HepG2 (cell line): ENCODE results near the gene SHROOM2.

Experiments used
- CTCF ChIP-seq: sonication (generic); formaldehyde crosslinking; IDR thresholded peaks from 2 replicates; pipeline ENCODE4 v1.5.0; 2020; ENCODE audit warnings: mild to moderate bottlenecking, missing genetic modification reagents, moderate library complexity
- POLR2A ChIP-seq, 2 experiments: IDR thresholded peaks; 2 replicates each; pipeline ENCODE4 v1.6.1; 2011; ENCODE audit warnings: low read depth in 2 of 2, low read length in 2 of 2, mild to moderate bottlenecking in 1 of 2, moderate library complexity in 1 of 2; ENCODE audit not compliant: insufficient read depth in 1 of 2
- RNF2 ChIP-seq: fragments of 450-650 bp; conservative IDR thresholded peaks from 2 replicates; pipeline ENCODE4 v1.6.1; 2016; ENCODE audit warnings: low read depth
- ZFP1 ChIP-seq: IDR thresholded peaks from 2 replicates; pipeline ENCODE4 v1.6.1; 2016
- ZNF646 ChIP-seq: sonication (generic); formaldehyde crosslinking; IDR thresholded peaks from 2 replicates; pipeline ENCODE4 v1.9.0; 2021; ENCODE audit warnings: mild to moderate bottlenecking, missing genetic modification reagents
- ZSCAN31 ChIP-seq: sonication (generic); formaldehyde crosslinking; IDR thresholded peaks from 2 replicates; pipeline ENCODE4 v1.5.0; 2020; ENCODE audit warnings: low read depth, mild to moderate bottlenecking, missing genetic modification reagents

- TF ChIP-seq ZSCAN31 (CRISPR knock-in tag) (no peak), ZFP1 (CRISPR knock-in tag) (no peak), POLR2A (IDR thresholded peaks at IDR 0.05; ENCODE audit: insufficient read depth in 1 of 2, low read depth in 2 of 2, low read length in 2 of 2) (no peak), CTCF (CRISPR knock-in tag) (no peak), ZNF646 (no peak), RNF2 (no peak)
Measured at GRCh38 chrX:9977635-9978034, 191.4 kb downstream of the SHROOM2 start.
